Astrocyte (in vitro differentiated cells and primary cell): ENCODE measurements around the gene CHRNE. TPM values are rescaled to one million over a fixed set of nuclear protein-coding genes. Genes with fewer than 3 reads are reported as not detected.

Experiments
- DNase-seq: peaks from one replicate; pipeline ENCODE4 v3.0.0-alpha.2; 2010; ENCODE audit warnings: low read depth
- FAIRE-seq: peaks from 2 replicates; lab custom pipeline; 2011; peaks lifted over from hg19 to GRCh38; lab: Jason Lieb, UNC
- H2AFZ ChIP-seq: 2 replicates; pipeline ENCODE4 v1.6.0; 2012; ENCODE audit warnings: low read depth, low read length, inconsistent platforms
- H3K27ac ChIP-seq: 2 replicates; pipeline ENCODE4 v1.5.1; 2011; ENCODE audit warnings: low read depth, low read length, inconsistent platforms
- H3K27me3 ChIP-seq: 2 replicates; pipeline ENCODE4 v1.6.0; 2011; ENCODE audit warnings: low read length, inconsistent platforms; ENCODE audit not compliant: insufficient read depth
- H3K36me3 ChIP-seq: 2 replicates; pipeline ENCODE4 v1.5.1; 2011; ENCODE audit warnings: low read length, inconsistent platforms; ENCODE audit not compliant: insufficient read depth
- H3K4me1 ChIP-seq: 2 replicates; pipeline ENCODE4 v1.5.1; 2011; ENCODE audit warnings: low read length, inconsistent platforms; ENCODE audit not compliant: insufficient read depth
- H3K4me2 ChIP-seq: 2 replicates; pipeline ENCODE4 v1.6.0; 2012; ENCODE audit warnings: low read length, inconsistent platforms
- H3K4me3 ChIP-seq: 2 replicates; pipeline ENCODE4 v1.5.1; 2011; ENCODE audit warnings: low read depth, mild to moderate bottlenecking, low read length, inconsistent platforms; ENCODE audit not compliant: insufficient read depth
- H3K79me2 ChIP-seq: 2 replicates; pipeline ENCODE4 v1.6.0; 2012; ENCODE audit warnings: mild to moderate bottlenecking, low read length, inconsistent platforms; ENCODE audit not compliant: insufficient read depth
- H3K9ac ChIP-seq: 2 replicates; pipeline ENCODE4 v1.6.0; 2012; ENCODE audit warnings: mild to moderate bottlenecking, low read length, inconsistent platforms
- H3K9me3 ChIP-seq: 2 replicates; pipeline ENCODE4 v1.5.1; 2012; ENCODE audit warnings: low read depth, mild to moderate bottlenecking, low read length, inconsistent platforms; ENCODE audit not compliant: insufficient read depth
- H4K20me1 ChIP-seq: 2 replicates; pipeline ENCODE4 v1.6.0; 2012; ENCODE audit warnings: low read length, inconsistent platforms; ENCODE audit not compliant: insufficient read depth
- H3K27ac Mint-ChIP-seq: one replicate; pipeline ENCODE4 v1.8.0; 2021; ENCODE audit warnings: mild to moderate bottlenecking, mixed read lengths; ENCODE audit not compliant: unreplicated experiment
- H3K27me3 Mint-ChIP-seq: one replicate; pipeline ENCODE4 v1.8.0; 2021; ENCODE audit warnings: low read depth, mixed read lengths; ENCODE audit not compliant: unreplicated experiment
- H3K36me3 Mint-ChIP-seq: one replicate; pipeline ENCODE4 v1.8.0; 2021; ENCODE audit warnings: low read depth, mixed read lengths; ENCODE audit not compliant: unreplicated experiment
- H3K4me1 Mint-ChIP-seq: one replicate; pipeline ENCODE4 v1.8.0; 2021; ENCODE audit warnings: low read depth, mixed read lengths; ENCODE audit not compliant: unreplicated experiment
- H3K4me3 Mint-ChIP-seq: one replicate; pipeline ENCODE4 v1.8.0; 2021; ENCODE audit warnings: mild to moderate bottlenecking, moderate library complexity, mixed read lengths; ENCODE audit not compliant: unreplicated experiment
- H3K9me3 Mint-ChIP-seq: one replicate; pipeline ENCODE4 v1.8.0; 2021; ENCODE audit warnings: mild to moderate bottlenecking, mixed read lengths; ENCODE audit not compliant: unreplicated experiment
- CTCF ChIP-seq: IDR thresholded peaks from 2 replicates; pipeline ENCODE4 v1.5.1; 2011; ENCODE audit warnings: low read depth, mild to moderate bottlenecking, inconsistent platforms, low read length, moderate library complexity; ENCODE audit not compliant: insufficient read depth
- EZH2 ChIP-seq: IDR thresholded peaks from 2 replicates; pipeline ENCODE4 v1.6.1; 2012; ENCODE audit warnings: mild to moderate bottlenecking, low read length, inconsistent platforms; ENCODE audit not compliant: insufficient read depth
- total RNA-seq: library from RNA; stranded (reverse); gene quantifications from 2 replicates; pipeline ENCODE4 v1.2.1, GENCODE V29; 2021

The CHRNE gene
- total RNA-seq, 1 donor from 2014 or later, result 0.20 TPM

GRCh38 chr17:4850246-4850645, 52.7 kb downstream of the CHRNE start:
- no peak overlapping the region for H2AFZ ChIP-seq
- no peak overlapping the region for H3K9ac ChIP-seq
- no peaks in the 10 kb centered on the region for H3K9me3 ChIP-seq
- peaks cover 2% of the 10 kb centered on the region for H3K9me3 Mint-ChIP-seq
- H3K4me2 ChIP-seq, result no peak overlapping the region
- no peak for DNase-seq
- H3K79me2 ChIP-seq, result peaks cover 61% of the 10 kb centered on the region
- H3K4me1 ChIP-seq, result peaks cover 3% of the 10 kb centered on the region
- no peak overlapping the region for H3K4me3 Mint-ChIP-seq
- peaks cover 9% of the 10 kb centered on the region for H3K36me3 Mint-ChIP-seq
- FAIRE-seq, result no peak
- no peaks in the 10 kb centered on the region for H3K36me3 ChIP-seq
- H3K27ac Mint-ChIP-seq, result no peak overlapping the region
- H3K27me3 Mint-ChIP-seq, result peaks cover 3% of the 10 kb centered on the region
- H3K27ac ChIP-seq, result no peak overlapping the region
- no peaks in the 10 kb centered on the region for H3K27me3 ChIP-seq
- peaks cover 83% of the 10 kb centered on the region for H4K20me1 ChIP-seq
- TF ChIP-seq CTCF (no peak), EZH2 (no peak)
- H3K4me1 Mint-ChIP-seq, result peaks cover 36% of the 10 kb centered on the region
- no peak overlapping the region for H3K4me3 ChIP-seq

GRCh38 chr17:4849011-4849536, 53.8 kb downstream of the CHRNE start:
- peaks cover 30% of the 10 kb centered on the region for H3K4me1 Mint-ChIP-seq
- no peak overlapping the region for H3K9ac ChIP-seq

More at GRCh38 chr17:4849011-4849536, 53.8 kb downstream of the CHRNE start:
- Histone ChIP-seq H3K27ac (no peak overlapping the region), H3K27me3 (no peaks in the 10 kb centered on the region), H3K4me1 (peaks cover 3% of the 10 kb centered on the region), H4K20me1 (peaks cover 91% of the 10 kb centered on the region), H3K9me3 (no peaks in the 10 kb centered on the region), H3K79me2 (peaks cover 71% of the 10 kb centered on the region), H2AFZ (no peak overlapping the region), H3K4me3 (no peak overlapping the region), H3K4me2 (no peak overlapping the region), H3K36me3 (no peaks in the 10 kb centered on the region)
- FAIRE-seq, result no peak
- H3K9me3 Mint-ChIP-seq, result no peaks in the 10 kb centered on the region
- TF ChIP-seq CTCF (no peak), EZH2 (no peak)
- no peak for DNase-seq
- H3K27me3 Mint-ChIP-seq, result peaks cover 3% of the 10 kb centered on the region
- H3K36me3 Mint-ChIP-seq, result peaks cover 8% of the 10 kb centered on the region
- H3K4me3 Mint-ChIP-seq, result peak overlapping the region; percentile 6
- H3K27ac Mint-ChIP-seq, result no peak overlapping the region

Other genes starting within 250 kb of the CHRNE start
- gene PELP1, start 199.0 kb downstream of the CHRNE start, total RNA-seq, result 51.6 and 52.7 TPM in 2 replicates
- gene ARRB2, start 192.5 kb downstream of the CHRNE start, total RNA-seq, result 6.3 and 10.3 TPM in 2 replicates
- 8.5 and 9.9 TPM in 2 replicates for gene MED11, start 171.7 kb downstream of the CHRNE start, total RNA-seq
- gene ZMYND15, start 163.3 kb downstream of the CHRNE start, total RNA-seq, result 0.09 and 0.12 TPM in 2 replicates
- 2.2 and 3.2 TPM in 2 replicates for gene CXCL16, start 163.2 kb downstream of the CHRNE start, total RNA-seq
- not detected in 2 replicates for gene TM4SF5, start 131.2 kb downstream of the CHRNE start, total RNA-seq
- gene VMO1, start 116.7 kb downstream of the CHRNE start, total RNA-seq, result 0.75 TPM in 1 of 2 replicates, not detected in the other
- gene GLTPD2, start 114.1 kb downstream of the CHRNE start, total RNA-seq, result not detected in 2 replicates
- 154 and 161 TPM in 2 replicates for gene PSMB6, start 106.9 kb downstream of the CHRNE start, total RNA-seq
- gene PLD2, start 95.9 kb downstream of the CHRNE start, total RNA-seq, result 21.4 and 29.3 TPM in 2 replicates
- gene MINK1, start 69.8 kb downstream of the CHRNE start, total RNA-seq, result 51.3 and 63.2 TPM in 2 replicates
- gene C17orf107, start 3.6 kb downstream of the CHRNE start, total RNA-seq, result 2.2 and 3.9 TPM in 2 replicates
- gene GP1BA, start 29.2 kb upstream of the CHRNE start, total RNA-seq, result 0.09 TPM in 1 of 2 replicates, not detected in the other
- gene SLC25A11, start 36.9 kb upstream of the CHRNE start, total RNA-seq, result 36.8 and 43.0 TPM in 2 replicates
- gene RNF167, start 37.2 kb upstream of the CHRNE start, total RNA-seq, result 88.0 and 89.7 TPM in 2 replicates
- gene PFN1, start 45.4 kb upstream of the CHRNE start, total RNA-seq, result 1,246 and 1,346 TPM in 2 replicates
- gene ENO3, start 48.0 kb upstream of the CHRNE start, total RNA-seq, result 12.7 and 20.4 TPM in 2 replicates
- gene SPAG7, start 64.7 kb upstream of the CHRNE start, total RNA-seq, result 57.2 and 60.9 TPM in 2 replicates
- 43.1 and 44.3 TPM in 2 replicates for gene CAMTA2, start 84.6 kb upstream of the CHRNE start, total RNA-seq
- gene INCA1, start 94.4 kb upstream of the CHRNE start, total RNA-seq, result 0.82 and 1.7 TPM in 2 replicates
- gene KIF1C, start 94.9 kb upstream of the CHRNE start, total RNA-seq, result 94.8 and 109 TPM in 2 replicates
- gene SLC52A1, start 132.3 kb upstream of the CHRNE start, total RNA-seq, result not detected in 2 replicates
- gene ZFP3, start 175.4 kb upstream of the CHRNE start, total RNA-seq, result not detected in 2 replicates
- 7.8 and 9.4 TPM in 2 replicates for gene ZNF232, start 208.8 kb upstream of the CHRNE start, total RNA-seq
- 0.86 and 1.1 TPM in 2 replicates for gene USP6, start 212.9 kb upstream of the CHRNE start, total RNA-seq